H4 (cell line): ENCODE data around the gene PRELID2. TPM values are rescaled to one million over a fixed set of nuclear protein-coding genes. Genes with fewer than 3 reads are reported as not detected.

Experiments
- DNase-seq: peaks from one replicate; pipeline ENCODE4 v3.0.0-alpha.2; 2015; ENCODE audit warnings: low spot score
- total RNA-seq: library from RNA; depleted of rRNA; stranded (reverse); fragments of >200 nt; shearing (Covaris generic); gene quantifications from 2 replicates; pipeline ENCODE4 v1.2.3, GENCODE V29; 2014

PRELID2 gene
- total RNA-seq, 1 experiment from 2014 or later, result 8.9 TPM

DNA sequence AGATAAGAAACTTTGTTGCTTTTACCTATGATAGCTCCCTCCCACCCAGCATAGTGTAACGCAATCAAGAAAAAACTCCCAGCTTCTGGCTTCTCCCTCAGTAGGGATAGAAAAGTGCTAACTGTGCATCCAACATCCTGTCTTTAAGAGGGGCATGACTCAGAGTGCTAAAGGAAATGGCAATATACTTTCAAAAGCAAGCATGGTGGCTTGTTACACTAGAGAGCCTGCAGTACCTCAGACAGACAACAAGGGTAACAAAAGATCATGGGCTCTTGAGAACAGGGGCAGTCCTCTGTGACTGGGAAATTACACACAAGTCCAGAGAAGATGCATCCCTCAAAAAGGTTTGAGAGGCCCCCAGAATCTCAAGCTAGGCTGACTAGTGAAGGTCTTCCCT is 37.8 kb downstream of the PRELID2 start:
- peak; percentile 55 for DNase-seq

DNA sequence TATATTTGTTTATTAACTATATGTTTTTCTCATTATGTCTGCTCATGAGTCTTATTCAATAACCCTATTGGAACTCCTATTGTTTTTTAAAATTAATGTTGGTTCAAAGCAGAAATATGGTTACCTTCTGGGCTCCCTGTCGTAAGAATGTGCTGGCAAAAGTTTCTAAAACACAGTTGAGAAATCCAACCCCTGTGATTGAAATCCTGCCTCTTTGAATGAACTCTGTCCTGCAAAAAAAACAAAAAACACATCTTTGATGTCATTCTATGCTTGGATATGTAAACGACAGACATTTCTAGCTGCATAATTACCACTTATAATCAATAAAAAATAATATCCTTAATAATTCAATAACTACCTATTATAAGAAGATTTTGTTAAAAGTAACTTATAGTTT is 38.8 kb downstream of the PRELID2 start:
- no peak for DNase-seq

DNA sequence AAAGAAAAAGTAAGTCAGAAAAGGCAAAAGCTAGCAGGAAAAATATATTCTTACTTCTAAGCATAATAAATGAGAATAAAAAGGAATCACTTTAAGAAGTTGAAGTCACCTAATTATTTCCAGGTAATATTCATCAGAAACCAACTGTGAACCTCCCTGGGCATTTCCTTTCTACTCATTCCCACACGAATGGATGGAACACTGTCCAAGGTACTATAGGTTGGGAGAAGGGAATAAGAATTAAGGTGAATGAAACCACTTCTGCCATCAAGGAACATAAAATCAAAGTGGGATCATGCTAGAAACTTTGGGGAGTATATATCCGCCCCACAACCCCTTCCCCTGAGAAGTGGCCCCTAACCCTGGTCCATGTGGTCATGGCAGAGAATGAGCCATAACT is 41.6 kb downstream of the PRELID2 start:
- no peak for DNase-seq

GRCh38 chr5:145792840-145793239 is 42.3 kb downstream of the PRELID2 start:
- DNase-seq, result no peak

DNA sequence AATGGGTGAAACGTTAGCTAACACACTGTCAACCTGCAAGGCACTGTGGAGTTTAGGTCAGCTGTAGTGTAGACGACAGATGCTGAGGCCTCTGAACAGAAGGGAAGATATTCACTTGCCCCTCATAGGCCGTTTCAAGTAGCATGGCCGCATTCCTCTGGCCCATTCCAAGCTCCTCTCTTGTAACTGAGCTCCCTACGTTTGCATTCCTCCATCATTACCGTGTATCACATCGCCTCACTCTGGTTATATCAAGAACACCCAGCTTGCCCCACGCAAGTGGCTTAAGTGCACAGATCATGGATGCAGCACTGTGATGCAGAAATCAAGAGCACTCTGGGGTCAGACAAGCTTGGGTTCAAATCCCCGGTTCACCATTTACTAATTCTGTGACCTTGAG is 43.3 kb downstream of the PRELID2 start:
- DNase-seq, result no peak

GRCh38 chr5:145787996-145788395 is 47.1 kb downstream of the PRELID2 start:
- no peak for DNase-seq

DNA sequence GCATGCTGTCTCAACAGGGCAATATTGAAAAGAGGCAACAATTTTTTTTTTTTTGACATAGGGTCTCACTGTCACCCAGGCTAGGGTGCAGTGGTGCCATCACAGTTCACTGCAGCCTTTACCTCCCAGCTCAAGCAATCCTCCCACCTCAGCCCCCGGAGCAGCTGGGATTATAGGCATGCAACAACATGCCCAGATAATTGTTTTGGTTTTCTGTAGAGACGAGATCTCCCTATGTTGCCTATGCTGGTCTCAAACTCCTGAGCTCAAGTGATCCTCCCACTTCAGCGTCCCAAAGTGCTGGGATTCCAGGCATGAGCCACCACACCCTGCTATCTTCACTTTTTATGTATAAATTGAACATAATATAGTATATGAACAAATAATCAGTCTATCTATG is 47.6 kb downstream of the PRELID2 start:
- no peak for DNase-seq

GRCh38 chr5:145787001-145787400 is 48.1 kb downstream of the PRELID2 start:
- no peak for DNase-seq

- DNase-seq, result no peak
These were observed 54.2 kb downstream of the PRELID2 start for GRCh38 chr5:145780982-145781381.

DNA sequence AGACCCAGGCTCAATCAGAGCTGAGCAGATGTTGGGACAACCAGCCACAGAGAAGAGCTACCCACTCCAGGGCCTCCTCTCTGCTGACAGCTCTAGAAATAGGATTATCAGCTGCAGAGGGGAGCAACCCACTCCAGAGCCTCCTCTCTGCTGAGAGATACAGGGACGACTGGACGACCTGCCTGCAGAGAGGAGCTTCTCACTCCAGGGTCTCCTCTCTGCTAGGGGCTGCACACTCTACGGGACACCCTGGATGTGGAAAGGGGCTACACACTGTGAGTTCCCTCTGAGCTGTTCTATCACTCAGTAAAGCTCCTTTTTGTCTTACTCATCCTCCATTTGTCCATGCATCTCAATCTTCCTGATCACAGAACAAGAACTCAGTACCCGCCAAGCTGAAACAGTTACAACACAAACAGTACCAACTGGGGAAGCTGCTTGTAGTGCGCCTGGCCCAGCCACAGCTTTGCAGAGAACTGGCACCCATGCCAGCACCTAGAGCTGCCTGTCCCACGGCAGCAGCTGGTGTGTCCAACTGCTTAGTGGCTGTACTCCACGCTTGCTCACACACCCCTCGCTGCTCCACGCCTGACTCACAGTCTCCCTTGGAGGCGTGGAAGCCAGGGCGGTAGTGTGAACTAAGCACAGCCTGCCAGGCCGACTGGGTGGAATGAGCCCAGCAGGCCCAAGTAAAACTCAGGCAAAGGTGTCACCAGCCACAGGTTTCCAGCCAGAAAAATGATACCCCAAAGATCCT is 56.8 kb downstream of the PRELID2 start:
- no peak for DNase-seq

GRCh38 chr5:145777445-145778063 is 57.6 kb downstream of the PRELID2 start:
- DNase-seq, result no peak

GRCh38 chr5:145776886-145777285 is 58.3 kb downstream of the PRELID2 start:
- DNase-seq, result no peak

- peak; percentile 50 for DNase-seq
These were observed 59.2 kb downstream of the PRELID2 start for GRCh38 chr5:145775893-145776444.

- no peak for DNase-seq
These were observed 59.7 kb downstream of the PRELID2 start for GRCh38 chr5:145775411-145775810.

DNA sequence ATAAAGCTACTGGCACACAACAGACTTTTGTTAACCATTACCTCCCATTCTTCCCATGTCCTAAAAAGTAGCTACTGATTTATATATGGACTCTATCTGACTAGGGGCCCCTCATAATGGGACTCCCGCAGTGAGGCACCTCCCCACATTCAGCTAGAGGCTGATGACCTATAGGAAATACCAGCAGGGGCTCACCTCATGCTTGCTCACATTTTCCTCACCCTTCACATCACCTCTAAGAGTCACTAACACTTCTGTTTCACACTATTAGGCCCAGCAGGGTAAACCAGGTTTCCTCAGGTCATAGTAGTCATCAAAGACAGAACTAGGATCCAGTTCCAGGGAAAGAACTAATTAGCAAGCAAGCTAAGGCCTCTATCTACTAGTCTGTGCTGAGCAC is 60.7 kb downstream of the PRELID2 start:
- no peak for DNase-seq

DNA sequence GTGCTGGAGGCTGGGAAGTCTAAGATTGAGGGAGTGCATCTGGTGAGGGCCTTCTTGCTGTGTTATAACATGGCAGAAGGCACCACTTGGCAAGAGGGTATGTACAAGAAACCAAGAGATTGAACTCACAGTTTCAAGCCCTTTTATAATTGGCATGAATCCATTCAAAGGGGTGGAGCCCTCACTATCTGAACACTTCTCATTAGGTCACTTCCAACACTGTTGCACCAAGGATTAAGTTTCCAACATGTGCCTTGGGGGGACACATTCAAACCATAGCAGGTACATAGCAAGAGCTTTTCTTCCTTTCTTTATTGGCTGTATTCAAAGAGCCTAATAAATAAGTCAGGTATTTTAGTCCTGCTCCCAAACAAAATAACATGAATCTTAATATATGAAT is 62.7 kb downstream of the PRELID2 start:
- no peak for DNase-seq

DNA sequence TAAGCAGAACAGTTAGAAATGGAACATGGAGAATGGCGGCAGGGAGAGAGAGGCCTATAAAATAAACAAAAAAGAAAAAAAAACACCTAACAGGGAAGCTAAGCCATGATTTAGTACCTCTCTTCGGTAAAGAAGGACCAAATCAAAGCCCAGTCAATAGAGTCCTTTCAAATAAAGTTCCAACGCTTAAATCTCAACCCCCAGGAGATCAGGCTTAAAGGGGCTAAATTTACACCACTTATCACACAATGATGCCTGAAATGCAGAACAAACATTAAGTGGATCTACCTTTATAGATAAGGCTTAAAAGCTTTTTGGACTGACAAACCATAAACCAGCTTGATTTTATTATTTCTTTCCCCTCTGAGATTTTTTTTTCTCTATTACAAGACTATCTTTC is 66.3 kb downstream of the PRELID2 start:
- no peak for DNase-seq

- DNase-seq, result no peak
These were observed 70.8 kb downstream of the PRELID2 start for GRCh38 chr5:145764325-145764724.

GRCh38 chr5:145762833-145763232 is 72.3 kb downstream of the PRELID2 start:
- no peak for DNase-seq

- no peak for DNase-seq
These were observed 73.9 kb downstream of the PRELID2 start for GRCh38 chr5:145761254-145761653.

DNA sequence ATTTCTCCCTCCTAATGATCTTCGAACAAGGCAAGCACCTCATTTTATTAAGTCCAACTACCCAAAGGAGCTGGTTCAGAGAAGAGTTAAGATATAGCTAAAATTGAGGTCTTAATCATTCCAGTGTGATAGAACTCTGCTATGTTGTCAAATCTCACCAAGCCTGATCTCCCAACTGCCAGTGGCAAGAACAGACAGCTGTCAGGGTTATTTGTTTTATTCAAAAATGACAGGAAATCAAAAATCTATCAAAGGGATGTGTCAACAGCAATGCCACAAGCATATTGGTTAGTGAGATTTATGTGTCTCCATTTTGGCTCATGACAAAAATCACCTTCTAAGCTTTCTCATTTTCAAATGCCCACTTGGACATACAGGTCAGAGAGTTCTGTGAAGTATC is 74.5 kb downstream of the PRELID2 start:
- DNase-seq, result no peak

DNA sequence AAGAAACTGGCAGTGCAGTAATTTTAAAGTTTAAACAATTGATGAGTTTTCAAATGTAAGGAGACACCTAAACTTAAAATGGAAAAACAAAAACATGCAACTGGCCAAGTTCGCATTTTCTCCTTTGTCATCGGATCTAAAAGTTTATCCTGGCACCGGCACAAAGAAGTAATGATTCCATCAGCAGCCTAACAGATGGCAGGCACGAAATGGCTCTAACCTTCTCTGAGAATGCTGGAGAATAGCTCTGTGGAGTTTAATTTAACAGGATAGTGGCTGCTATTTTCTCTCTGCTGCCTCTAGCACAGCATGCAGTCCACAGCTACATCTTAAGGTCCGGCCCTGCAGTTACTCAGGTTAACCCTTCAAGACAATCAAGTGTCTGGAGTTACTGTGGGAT is 82.2 kb downstream of the PRELID2 start:
- DNase-seq, result peak; percentile 33

DNA sequence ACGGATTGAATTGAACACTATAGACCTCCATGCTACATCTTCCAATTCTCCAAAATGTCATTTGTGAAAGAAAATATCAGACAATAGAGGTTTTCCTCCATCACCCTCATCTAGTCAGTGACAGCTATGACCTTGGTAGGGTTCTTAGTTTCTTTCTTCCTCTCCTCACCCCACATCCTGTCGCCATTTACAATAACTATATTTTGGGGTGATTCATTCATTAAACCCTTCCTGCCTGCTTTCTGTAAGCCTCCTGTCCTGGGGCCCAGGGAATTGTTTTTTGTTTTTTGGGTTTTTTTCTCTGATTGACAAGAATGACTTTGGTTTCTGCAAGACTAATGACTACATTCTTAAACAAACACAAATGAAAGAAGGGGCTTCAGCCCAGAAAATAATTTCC is 82.6 kb downstream of the PRELID2 start:
- DNase-seq, result no peak
